H7 (cell line): ENCODE data around the gene CCL5. TPM values are rescaled to one million over a fixed set of nuclear protein-coding genes. Genes with fewer than 3 reads are reported as not detected.

Experiments
- DNase-seq: peaks from one replicate; pipeline ENCODE4 v3.0.0; 2012
- H3K27me3 ChIP-seq: 2 replicates; pipeline ENCODE4 v1.6.0; 2011; ENCODE audit warnings: mild to moderate bottlenecking, low read length; ENCODE audit not compliant: control insufficient read depth, insufficient read depth
- H3K36me3 ChIP-seq: replicated peaks from 2 replicates; pipeline ENCODE4 v1.5.1; 2011; ENCODE audit warnings: low read length; ENCODE audit not compliant: control insufficient read depth, insufficient read depth
- H3K4me3 ChIP-seq: 2 replicates; pipeline ENCODE4 v1.5.1; 2011; ENCODE audit warnings: low read depth, mild to moderate bottlenecking, control low read depth, low read length, moderate library complexity; ENCODE audit not compliant: insufficient read depth
- total RNA-seq: library from RNA; depleted of rRNA; stranded (reverse); fragments of >200 nt; shearing (Covaris generic); gene quantifications from 2 replicates; pipeline ENCODE4 v1.2.3, GENCODE V29; 2014

The CCL5 gene
- total RNA-seq, 1 experiment from 2014 or later, result not detected

DNA sequence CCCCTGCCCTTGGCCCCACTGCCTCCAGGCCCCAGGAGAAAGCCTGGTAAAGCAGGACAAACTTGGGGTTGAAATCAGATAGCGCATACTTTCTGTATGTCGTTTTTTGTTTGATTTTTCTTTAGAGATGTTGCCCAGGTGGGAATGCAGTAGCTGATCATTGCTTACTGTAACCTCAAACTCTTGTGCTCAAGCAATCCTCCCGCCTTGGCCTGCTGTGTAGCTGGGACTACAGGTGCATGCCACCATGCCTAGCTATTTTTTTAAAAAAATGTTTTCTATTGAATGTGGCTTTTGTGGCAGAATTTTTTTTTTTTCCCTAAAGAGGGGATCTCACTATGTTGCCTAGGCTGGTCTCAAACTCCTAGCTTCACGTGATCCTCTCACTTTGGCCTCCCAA lies 11.1 kb upstream of the CCL5 start:
- H3K27me3 ChIP-seq, result no peaks in the 10 kb centered on the region
- H3K36me3 ChIP-seq, result no peaks in the 10 kb centered on the region
- DNase-seq, result no peak

DNA sequence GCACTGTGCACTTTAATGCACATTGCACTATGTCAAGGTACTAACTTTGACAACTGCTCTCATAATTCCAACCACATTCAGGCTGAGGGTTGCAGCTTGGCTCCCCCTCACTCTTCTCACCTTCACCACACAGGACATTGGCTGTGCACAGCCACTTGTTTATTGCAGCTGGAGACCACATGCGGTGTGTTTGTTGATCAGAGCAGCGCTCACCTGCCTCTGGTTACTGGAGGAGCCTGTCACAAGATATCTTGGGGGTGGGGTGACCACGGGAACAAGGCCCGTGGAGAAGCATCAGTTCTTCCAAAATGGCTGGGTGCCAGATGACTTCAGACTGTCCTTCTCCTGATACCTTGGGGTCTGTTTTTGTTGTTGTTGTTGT lies 10.6 kb upstream of the CCL5 start:
- DNase-seq, result peak; percentile 47

More for the DNA sequence above, 11.1 kb upstream of the CCL5 start:
- no peak overlapping the region for H3K4me3 ChIP-seq

DNA sequence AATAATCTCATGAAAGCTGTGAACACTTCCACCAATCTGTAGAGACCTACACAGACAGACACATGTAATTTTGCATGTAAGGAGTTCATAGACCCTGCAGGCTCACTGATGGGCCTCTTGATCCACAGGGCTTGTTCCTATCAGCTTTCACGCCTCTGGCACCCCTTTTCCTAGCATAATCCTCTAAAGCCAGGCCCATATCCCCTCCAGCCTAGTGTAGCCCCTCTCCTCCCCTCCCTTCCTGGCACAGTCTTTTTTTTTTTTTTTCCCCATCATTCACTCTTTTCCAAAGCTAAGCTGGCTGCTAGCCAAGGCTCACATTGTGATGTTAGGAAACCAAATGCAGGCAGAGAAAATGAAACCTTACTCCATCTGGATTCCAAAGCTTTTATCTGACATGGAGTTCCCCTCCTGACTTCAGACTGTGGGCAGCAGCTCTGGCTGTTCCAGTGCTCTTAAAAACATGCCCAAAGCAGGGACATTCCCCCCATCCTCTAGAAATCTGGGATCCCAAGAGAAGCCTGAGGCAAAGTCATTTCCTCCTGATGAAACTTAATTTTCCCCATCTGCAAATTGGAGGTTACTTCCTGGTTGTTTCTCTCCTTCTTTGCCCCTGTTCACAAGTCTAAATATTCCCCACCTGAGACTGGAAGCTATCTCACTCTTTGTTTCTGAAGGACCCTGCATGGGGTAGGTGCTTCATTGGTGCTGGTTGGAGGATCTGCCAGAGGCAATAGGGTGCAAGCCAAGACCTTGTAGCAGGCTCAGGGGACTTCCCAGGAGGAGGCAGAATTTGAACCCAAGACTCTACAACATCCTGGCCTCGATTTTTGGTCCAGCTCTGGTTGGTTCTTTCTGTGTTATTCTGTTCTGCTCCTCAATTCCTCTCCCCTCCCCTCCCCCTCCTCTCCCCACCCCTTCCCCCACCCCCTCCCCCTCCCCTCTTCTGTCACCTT lies 9.9 kb upstream of the CCL5 start:
- no peak for DNase-seq
- Histone ChIP-seq H3K27me3 (no peaks in the 10 kb centered on the region), H3K4me3 (no peak overlapping the region), H3K36me3 (no peaks in the 10 kb centered on the region)

More for the DNA sequence above, 10.6 kb upstream of the CCL5 start:
- Histone ChIP-seq H3K4me3 (no peak overlapping the region), H3K36me3 (no peaks in the 10 kb centered on the region), H3K27me3 (no peaks in the 10 kb centered on the region)

DNA sequence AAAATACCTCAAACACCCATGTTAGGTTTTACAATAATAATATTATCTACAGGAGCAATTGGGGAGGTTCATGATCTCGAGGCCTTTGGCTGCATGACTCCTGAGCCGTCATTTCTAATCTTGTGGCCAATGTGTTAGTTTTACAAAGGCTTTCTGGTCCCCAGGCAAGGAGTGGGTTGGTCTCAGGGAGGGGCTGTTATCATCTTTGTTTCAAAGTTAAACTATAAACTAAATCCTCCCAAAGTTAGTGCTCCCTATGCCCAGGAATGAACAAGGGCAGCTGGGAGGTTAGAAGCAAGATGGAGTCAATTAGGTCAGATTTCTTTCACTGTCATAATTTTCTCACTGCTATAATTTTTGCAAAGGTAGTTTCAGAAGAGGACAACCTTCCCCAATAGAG lies 9.1 kb upstream of the CCL5 start:
- DNase-seq, result no peak
- Histone ChIP-seq H3K36me3 (no peaks in the 10 kb centered on the region), H3K4me3 (no peak overlapping the region), H3K27me3 (no peaks in the 10 kb centered on the region)

DNA sequence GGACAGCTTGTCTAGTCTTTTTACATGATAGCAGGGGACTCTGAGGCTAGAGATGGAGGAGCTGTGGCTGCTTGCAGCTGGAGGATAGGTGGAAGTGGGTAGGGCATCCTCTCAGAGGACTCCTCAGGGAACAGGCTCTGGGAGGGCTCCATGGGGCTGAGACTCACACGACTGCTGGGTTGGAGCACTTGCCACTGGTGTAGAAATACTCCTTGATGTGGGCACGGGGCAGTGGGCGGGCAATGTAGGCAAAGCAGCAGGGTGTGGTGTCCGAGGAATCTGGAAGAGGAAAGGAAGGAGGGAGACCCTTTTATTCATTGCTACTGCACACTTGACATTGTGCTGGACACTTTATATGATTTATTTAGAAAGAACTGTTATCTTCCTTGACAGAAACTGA lies 1.8 kb downstream of the CCL5 start:
- no peak overlapping the region for H3K4me3 ChIP-seq
- DNase-seq, result no peak

DNA sequence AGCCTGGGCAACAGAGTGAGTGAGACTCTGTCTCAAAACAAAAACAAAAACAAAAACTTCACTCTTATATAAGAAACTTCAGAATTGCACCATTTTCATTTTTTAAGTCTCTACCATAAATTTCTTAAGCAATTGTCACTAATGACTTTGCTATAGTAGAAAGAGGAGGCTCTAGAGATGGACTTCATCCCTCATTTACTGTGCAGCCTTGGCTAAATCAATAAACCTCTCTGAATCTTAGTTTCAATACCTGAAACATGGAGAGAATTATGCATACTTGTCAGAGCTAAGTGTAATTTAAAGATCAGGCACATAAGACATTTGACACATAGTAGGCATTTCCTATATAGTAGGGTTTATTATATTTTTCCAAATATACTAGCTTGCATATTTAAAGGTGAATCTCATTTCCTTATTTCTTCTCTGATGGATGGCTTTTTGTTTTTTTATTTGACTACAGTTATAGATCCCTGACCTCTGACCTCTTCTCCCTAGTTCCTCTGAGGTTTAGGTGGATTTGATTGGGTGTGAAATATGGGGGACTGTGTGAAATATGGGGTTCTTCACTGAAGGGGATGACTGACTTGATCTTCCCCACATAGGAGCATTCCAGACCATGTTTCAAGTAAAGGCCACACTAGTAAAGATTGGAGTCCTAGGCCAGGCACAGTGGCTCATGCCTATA lies 2.7 kb downstream of the CCL5 start:
- Histone ChIP-seq H3K36me3 (no peaks in the 10 kb centered on the region), H3K27me3 (no peaks in the 10 kb centered on the region), H3K4me3 (no peak overlapping the region)
- DNase-seq, result no peak

More for the DNA sequence above, 1.8 kb downstream of the CCL5 start:
- Histone ChIP-seq H3K27me3 (no peaks in the 10 kb centered on the region), H3K36me3 (no peaks in the 10 kb centered on the region)

DNA sequence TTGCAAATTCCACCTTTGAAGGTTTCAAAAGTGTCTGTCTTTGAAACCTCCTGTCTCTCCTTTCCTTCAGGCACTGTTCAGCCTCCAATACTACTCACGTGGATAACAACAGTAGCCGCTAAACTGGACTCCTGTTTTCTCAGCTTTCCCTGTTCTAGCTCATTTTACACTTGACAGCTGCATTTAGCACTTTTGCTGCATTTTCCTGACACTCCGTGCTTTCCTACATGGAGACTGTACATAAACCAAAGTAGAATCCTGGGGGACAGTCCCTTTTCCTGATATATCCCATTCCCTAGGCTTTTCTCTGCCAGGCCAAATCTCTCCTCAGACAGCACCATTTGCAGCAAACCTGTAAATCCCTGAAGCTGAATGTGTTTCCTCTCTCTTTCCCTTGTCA lies 3.6 kb downstream of the CCL5 start:
- H3K4me3 ChIP-seq, result no peak overlapping the region
- H3K27me3 ChIP-seq, result no peaks in the 10 kb centered on the region
- DNase-seq, result no peak
- H3K36me3 ChIP-seq, result no peaks in the 10 kb centered on the region

DNA sequence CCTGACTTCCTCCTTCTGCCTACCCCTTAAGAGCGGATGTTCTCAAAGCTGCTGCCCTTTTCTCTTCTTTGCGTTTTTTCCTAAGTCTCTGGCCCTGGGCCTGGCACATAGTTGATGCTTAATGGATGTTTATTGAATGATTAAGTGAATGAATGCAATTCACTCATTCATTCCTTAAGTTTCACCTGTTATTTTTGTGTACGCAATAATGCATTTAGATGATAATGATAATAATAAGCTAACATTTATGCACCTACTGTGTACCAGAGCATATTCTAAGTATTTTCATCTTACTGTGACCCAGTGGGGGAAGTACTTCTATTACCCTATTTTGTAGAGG lies 4.4 kb downstream of the CCL5 start:
- no peak for DNase-seq
- H3K36me3 ChIP-seq, result no peaks in the 10 kb centered on the region
- H3K4me3 ChIP-seq, result no peak overlapping the region
- no peaks in the 10 kb centered on the region for H3K27me3 ChIP-seq

DNA sequence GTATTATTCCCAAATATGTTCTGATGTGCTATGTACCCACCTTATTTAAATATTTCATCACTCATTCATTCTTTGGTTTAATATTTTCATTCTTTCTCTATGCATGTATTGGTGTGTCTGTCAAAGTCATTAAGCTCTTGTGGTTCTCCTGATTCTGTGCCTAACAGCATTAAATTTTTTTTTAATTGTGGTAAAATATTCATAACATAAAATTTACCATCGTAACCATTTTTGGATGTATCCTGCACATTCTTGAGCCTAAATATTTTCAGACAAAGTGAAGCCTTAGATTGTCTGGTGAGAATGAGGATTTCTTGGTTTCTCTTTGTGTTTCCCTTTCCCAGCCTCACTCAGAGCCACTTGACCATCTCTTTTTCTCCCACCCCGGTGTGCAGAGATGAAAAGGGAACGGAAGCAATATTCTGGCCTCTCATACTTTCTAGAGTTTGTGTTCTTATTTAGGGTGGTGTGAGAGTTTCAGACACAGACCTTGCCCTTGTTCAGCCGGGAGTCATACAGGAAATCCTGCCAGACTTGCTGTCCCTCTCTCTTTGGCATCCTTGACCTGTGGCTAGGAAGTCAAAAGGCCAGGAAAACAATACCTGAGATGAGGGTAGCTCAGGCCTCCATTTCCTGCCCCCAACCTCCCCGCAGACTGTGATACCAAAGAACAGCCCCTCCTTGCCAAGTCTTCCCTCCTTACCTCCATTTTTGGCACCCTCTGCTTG lies 4.9 kb downstream of the CCL5 start:
- Histone ChIP-seq H3K27me3 (no peaks in the 10 kb centered on the region), H3K36me3 (no peaks in the 10 kb centered on the region), H3K4me3 (no peak overlapping the region)
- DNase-seq, result no peak

DNA sequence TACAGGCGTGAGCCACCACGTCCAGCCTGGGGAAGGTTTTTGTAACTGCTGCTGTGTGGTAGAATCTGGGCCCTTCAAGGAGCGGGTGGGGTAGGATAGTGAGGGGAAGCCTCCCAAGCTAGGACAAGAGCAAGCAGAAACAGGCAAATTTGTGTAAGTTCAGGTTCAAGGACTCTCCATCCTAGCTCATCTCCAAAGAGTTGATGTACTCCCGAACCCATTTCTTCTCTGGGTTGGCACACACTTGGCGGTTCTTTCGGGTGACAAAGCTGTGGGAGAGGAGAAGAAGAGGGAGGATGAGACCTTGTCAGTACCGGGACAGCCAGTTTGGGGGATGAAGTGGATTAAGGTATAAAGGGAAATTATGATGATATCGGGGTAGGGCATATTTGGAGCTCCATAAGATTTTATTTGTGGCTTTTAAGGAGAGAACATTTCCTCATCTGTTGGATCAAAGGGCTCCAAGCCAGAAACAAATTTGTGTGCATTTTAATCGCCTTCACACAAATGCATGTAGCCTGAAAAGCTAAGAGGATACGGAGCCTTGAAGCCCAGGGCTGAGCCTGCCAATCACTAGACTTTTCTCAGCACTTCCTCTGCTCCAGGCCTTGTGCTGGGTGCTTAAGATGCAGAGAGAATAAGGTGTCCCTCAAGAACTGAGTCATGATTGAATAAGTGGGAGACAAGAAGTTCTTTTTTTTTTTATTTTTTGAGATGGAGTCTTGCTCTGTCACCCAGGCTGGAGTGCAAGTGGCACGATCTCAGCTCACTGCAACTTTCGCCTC lies 7.8 kb downstream of the CCL5 start:
- H3K27me3 ChIP-seq, result no peaks in the 10 kb centered on the region
- H3K36me3 ChIP-seq, result no peaks in the 10 kb centered on the region
- no peak overlapping the region for H3K4me3 ChIP-seq
- no peak for DNase-seq

DNA sequence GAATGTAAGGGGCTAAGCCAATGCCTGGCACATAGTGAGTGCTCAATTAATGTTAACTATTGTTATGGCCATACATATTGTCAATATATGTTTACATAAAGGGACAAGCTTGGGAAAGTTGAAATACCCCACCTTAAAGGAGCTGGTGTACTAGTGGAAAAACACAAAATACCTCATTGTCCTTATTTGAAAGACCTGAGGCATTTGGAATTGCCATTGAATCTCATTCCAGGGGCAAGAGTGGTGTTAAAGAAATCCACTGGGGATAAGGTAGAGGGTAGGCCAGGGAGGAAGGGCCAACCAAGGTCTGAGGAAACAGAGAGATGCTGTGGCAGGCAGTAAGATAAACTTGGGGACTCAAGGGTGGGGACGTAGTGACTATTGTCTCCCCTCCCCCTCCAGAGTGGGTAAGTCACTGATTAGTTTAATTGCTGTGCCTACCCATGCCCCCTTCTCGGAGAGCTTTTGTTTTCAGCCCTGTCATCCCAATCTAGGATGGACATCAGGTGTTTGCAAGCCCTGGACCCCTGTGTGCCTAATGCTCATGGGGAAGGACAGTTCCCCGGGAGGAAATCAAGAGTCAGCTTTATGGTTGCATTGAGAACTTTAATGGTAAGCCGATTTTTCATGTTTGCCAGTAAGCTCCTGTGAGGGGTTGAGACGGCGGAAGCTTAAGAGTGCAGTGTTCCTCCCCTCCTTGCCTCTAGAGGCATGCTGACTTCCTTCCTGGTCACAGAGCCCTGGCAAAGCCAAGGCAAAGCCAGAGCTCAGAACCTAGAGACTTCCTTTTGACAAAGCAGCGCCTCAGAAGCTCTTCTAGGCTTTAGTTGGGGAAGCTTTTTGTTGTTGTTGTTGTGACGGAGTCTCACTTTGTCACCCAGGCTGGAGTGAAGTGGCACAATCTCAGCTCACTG lies 9.0 kb downstream of the CCL5 start:
- H3K4me3 ChIP-seq, result no peak overlapping the region
- peak; percentile 71 for DNase-seq
- H3K27me3 ChIP-seq, result no peaks in the 10 kb centered on the region
- H3K36me3 ChIP-seq, result no peaks in the 10 kb centered on the region

DNA sequence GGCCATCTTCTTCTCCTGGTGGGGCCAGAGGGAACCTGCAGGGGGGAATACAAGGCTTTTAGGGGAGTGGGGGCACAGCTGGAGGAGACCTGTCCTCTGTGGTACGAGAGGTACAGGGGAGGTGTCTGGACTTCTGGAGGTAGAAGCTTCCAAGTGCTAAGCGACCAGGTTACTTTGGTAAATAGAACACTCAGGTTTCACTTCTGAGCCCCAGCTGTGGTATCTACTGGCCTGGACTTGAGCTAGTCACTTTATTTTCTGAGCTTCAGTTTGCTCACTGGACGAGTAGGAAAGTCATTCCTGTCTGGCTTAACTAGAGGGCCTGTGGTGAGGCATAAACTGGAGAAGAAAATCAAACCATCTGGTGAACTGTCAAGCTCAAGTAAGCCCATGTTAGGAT lies 11.4 kb downstream of the CCL5 start, which contains the start of gene HEATR9:
HEATR9 (minus strand) TSS at position 155 of the 400 bp plus-strand sequence; CDS start at position 6, 149 bp downstream.
- DNase-seq, result no peak
- no peaks in the 10 kb centered on the region for H3K27me3 ChIP-seq
- H3K36me3 ChIP-seq, result no peaks in the 10 kb centered on the region
- no peak within 1 kb of the TSS for H3K4me3 ChIP-seq

DNA sequence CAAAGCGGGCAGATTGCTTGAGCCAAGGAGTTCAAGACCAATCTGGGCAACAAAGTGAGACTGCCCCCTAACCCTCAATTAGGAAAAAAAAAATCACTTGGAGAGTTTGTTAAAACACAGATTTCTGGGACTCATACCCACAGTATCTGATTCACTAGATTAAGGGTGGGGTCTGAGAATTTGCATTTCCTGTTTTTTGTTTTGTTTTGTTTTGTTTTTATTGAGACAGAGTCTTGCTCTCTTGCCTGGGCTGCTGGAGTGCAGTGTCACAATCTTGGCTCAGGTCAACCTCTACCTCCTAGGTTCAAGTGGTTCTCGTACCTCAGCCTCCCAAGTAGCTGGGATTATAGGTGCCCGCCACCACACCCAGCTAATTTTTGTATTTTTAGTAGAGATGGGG lies 12.6 kb downstream of the CCL5 start:
- Histone ChIP-seq H3K4me3 (no peak overlapping the region), H3K36me3 (no peaks in the 10 kb centered on the region), H3K27me3 (no peaks in the 10 kb centered on the region)
- DNase-seq, result no peak
